A673 (cell line): ENCODE results near the gene CBX2. TPM values are rescaled to one million over a fixed set of nuclear protein-coding genes. Genes with fewer than 3 reads are reported as not detected.
A peak's percentile ranks its signal among the peaks of the same experiment; 100 is the strongest.

Experiments
- BruUV-seq: library from RNA; stranded (reverse); fragments of 400-500 nt; replicated peaks from 2 replicates; lab custom pipeline; 2021; lab: Mats Ljungman, UMichigan
- CTCF ChIA-PET: fragments of 300-600 bp; sonication (Branson Sonifier 250); formaldehyde crosslinking; loops from one replicate; lab custom pipeline; 2022; ENCODE audit warnings: antibody characterized with exemption; lab: Charles Lee
- POLR2A ChIA-PET: fragments of 300-600 bp; sonication (Branson Sonifier 250); formaldehyde crosslinking; loops from one replicate; lab custom pipeline; 2022; ENCODE audit warnings: antibody characterized with exemption; ENCODE audit not compliant: low non-redundant PET; lab: Charles Lee
- DNase-seq: peaks from one replicate; pipeline ENCODE4 v3.0.0-alpha.2; 2015; ENCODE audit warnings: low spot score
- H3K27ac ChIP-seq: fragments of 200-600 bp; sonication (generic); 2 replicates; pipeline ENCODE4 v1.5.1; 2016; ENCODE audit warnings: mixed run types, low read depth, mild to moderate bottlenecking, mixed read lengths, antibody characterized with exemption, low read length; ENCODE audit not compliant: poor library complexity, severe bottlenecking
- H3K27me3 ChIP-seq: fragments of 200-600 bp; sonication (generic); replicated peaks from 2 replicates; pipeline ENCODE4 v1.6.1; 2017; ENCODE audit warnings: mixed run types, low read depth, mild to moderate bottlenecking, mixed read lengths, antibody characterized with exemption, low read length; ENCODE audit not compliant: insufficient read depth, poor library complexity
- H3K36me3 ChIP-seq: fragments of 200-600 bp; sonication (generic); 2 replicates; pipeline ENCODE4 v1.6.1; 2016; ENCODE audit warnings: mixed run types, mild to moderate bottlenecking, mixed read lengths, antibody characterized with exemption, low read length; ENCODE audit not compliant: insufficient read depth, poor library complexity, severe bottlenecking
- H3K4me1 ChIP-seq: fragments of 200-600 bp; sonication (generic); 2 replicates; pipeline ENCODE4 v1.6.1; 2017; ENCODE audit warnings: mixed run types, mild to moderate bottlenecking, mixed read lengths, antibody characterized with exemption, low read length; ENCODE audit not compliant: insufficient read depth, poor library complexity, severe bottlenecking
- H3K4me3 ChIP-seq: fragments of 200-600 bp; sonication (generic); 2 replicates; pipeline ENCODE4 v1.5.1; 2016; ENCODE audit warnings: low read depth, mixed run types, mild to moderate bottlenecking, mixed read lengths, low read length; ENCODE audit not compliant: poor library complexity, severe bottlenecking
- H3K9me3 ChIP-seq: fragments of 200-600 bp; sonication (generic); 2 replicates; pipeline ENCODE4 v1.6.1; 2016; ENCODE audit warnings: mixed run types, low read depth, mild to moderate bottlenecking, mixed read lengths, antibody characterized with exemption, low read length; ENCODE audit not compliant: poor library complexity, severe bottlenecking
- CTCF ChIP-seq: fragments of 300-800, 200-600 bp; sonication (generic); conservative IDR thresholded peaks from 2 replicates; pipeline ENCODE4 v1.5.1; 2017; ENCODE audit warnings: low read depth, mild to moderate bottlenecking, antibody characterized with exemption, low read length, moderate library complexity, mixed read lengths
- EZH2 ChIP-seq: fragments of 200-600 bp; sonication (generic); IDR thresholded peaks from 2 replicates; pipeline ENCODE4 v1.6.1; 2017; ENCODE audit warnings: borderline replicate concordance, low read depth, mild to moderate bottlenecking, mixed read lengths, antibody characterized with exemption, low read length; ENCODE audit not compliant: poor library complexity, severe bottlenecking
- intact Hi-C: fragments of 100-400 bp; cut with micrococcal nuclease; formaldehyde crosslinking; loops from one replicate; pipeline ENCODE4 v1.10.0; 2022; ENCODE audit not compliant: unreplicated experiment
- total RNA-seq: library from RNA; stranded (reverse); gene quantifications from 2 replicates; pipeline ENCODE4 v1.2.3, GENCODE V29; 2021

CBX2 gene
- total RNA-seq, 1 experiment from 2014 or later: 59.5 TPM

DNA sequence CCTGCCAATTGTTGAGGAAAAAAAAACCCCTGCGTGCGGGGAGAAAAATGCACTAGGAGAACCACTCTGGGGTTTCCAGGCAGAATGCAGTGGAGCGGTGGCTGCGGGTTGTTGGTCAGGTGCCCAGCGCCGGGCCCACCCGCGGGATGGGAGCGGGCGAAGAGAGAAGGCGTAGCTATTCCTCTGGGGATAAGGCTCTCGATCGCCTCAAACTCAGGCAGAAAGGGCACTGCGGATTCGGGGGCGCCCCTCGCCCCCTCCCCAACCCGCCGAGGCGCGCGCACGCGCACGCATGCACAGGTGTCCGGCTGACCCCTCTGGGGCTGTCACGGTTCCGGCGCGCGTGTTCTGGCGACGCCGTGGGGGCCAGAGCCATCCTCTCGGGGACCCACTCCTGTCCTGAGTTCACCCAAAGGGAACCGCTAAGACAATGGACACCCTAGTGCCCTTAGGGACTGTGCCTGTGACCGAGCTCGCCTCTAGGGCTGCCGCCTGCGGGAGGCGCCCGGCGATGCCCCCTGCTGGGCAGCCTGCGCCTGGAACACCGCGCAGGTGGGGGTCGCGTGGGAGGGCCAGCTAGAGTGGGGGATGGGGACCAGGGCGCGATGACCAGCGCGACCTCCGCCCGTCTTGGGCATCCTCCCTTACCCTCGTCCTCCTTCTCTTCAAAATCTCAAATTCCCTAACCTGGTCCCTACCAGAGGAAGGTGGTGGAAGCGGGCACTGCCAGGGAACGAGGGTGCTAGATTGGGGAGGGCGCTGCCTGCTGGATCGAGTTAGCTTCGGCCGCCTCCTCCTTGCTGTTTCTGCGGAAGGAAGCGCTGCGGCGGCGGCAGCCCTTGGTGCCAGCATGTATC, 33.3 kb downstream of the CBX2 start:
- Histone ChIP-seq H3K27ac (peak overlapping the region; percentile 85), H3K36me3 (no peaks in the 10 kb centered on the region), H3K9me3 (no peaks in the 10 kb centered on the region), H3K4me3 (peak overlapping the region; percentile 46), H3K27me3 (no peaks in the 10 kb centered on the region), H3K4me1 (peaks cover 23% of the 10 kb centered on the region)
- DNase-seq: peak; percentile 83
- intact Hi-C loops: loop anchor here (2.0 kb wide), 1 partner anchor 16 kb away; no protein-coding TSS in a partner anchor
- ChIA-PET CTCF (interaction anchor here (0.5 to 2.0 kb wide), 7 partner anchors 11 to 159 kb away, joined by 3 to 5 read pairs (median 3); partner anchors contain the start of gene CBX8), POLR2A (interaction anchor here (0.6 to 1.5 kb wide), 3 partner anchors 18 to 24 kb away, joined by 4 to 9 read pairs (median 6); no protein-coding TSS in a partner anchor)
- no TSS peak for BruUV-seq
- TF ChIP-seq EZH2 (no peak), CTCF (peak; percentile 66)

DNA sequence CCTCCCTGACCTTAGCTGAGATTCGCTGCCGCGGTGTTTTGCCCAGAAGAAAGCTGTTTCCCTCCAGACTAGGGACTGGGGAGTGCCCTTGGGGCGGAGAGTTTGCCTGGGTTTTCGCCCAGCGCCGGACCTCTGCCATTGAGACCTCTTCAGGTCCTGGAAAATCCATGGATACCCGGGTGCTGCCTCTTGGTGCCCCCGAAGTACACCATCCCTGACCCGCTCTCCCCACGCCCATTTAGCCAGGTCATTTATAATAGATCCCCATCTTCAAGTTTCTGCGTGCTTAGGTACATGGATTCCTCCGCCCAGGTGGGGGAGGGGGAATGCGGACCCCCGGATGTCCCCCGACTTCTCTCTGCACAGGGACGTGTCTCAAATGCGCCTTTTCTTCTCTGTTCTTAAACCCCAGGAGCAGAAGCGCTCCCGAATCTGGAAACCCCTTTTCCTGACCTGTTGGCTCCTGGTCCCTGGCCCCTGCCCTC, 34.0 kb downstream of the CBX2 start:
- H3K27me3 ChIP-seq: no peaks in the 10 kb centered on the region
- TF ChIP-seq CTCF: no peak
- no peak for TF ChIP-seq EZH2
- ChIA-PET CTCF (interaction anchor here (0.6 to 2.0 kb wide), 5 partner anchors 15 to 159 kb away, joined by 3 to 5 read pairs (median 3); partner anchors contain the start of gene CBX8), POLR2A (interaction anchor here (1.5 kb wide), 1 partner anchor 23 kb away, joined by 6 read pairs; no protein-coding TSS in a partner anchor)
- BruUV-seq: no TSS peak
- no peaks in the 10 kb centered on the region for H3K36me3 ChIP-seq
- no peaks in the 10 kb centered on the region for H3K9me3 ChIP-seq
- no peak for DNase-seq
- H3K4me1 ChIP-seq: peaks cover 23% of the 10 kb centered on the region
- intact Hi-C loops: loop anchor here (2.0 kb wide), 1 partner anchor 15 kb away; no protein-coding TSS in a partner anchor
- peak overlapping the region; percentile 85 for H3K27ac ChIP-seq
- H3K4me3 ChIP-seq: peak overlapping the region; percentile 46

DNA sequence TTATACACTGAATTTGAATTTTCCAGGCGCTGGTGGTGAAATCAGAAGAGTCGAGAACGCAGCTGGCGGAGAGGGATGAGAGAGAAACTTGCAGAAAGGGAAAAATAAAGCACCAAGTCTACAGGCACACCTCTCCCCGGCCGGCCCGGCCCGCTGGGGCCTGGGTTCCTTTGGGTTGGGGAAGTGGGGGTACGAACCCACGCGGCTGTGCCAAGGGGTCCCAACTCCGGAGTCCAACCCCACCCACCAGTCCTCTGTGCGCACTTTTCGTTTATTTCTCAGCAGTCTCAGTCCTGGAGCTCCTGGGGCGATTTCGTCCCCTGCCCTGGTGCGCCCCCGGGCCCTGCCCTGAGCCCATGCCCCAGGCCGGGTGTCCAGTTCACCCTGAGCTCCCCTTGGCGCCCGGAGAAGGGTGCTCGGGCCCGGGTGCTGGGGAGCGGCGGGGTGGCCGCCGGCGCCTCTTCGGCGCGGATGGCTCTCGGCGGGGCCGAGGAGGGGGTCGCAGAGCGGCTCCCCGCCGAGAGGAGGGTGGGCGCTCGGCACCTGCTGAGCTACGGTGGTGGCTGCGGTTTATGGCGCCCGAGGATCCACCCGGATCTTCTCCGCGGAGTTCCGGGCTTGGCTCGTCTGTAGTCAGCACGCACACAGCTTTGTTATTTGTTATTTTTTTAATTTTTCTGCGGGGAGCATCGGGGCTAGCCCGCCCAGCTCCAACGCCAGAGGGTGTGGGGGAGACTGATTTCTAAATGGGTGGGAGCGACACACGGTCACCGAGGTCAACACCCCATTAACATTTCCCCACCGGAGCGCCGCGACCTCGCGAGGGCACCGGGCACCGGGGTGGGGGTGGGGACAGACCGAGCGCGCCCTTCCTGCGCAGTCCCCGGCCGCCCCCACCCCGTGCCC, 34.7 kb downstream of the CBX2 start:
- Histone ChIP-seq H3K4me1 (peaks cover 23% of the 10 kb centered on the region), H3K27ac (peak overlapping the region; percentile 85), H3K9me3 (no peaks in the 10 kb centered on the region), H3K4me3 (peak overlapping the region; percentile 46), H3K36me3 (no peaks in the 10 kb centered on the region), H3K27me3 (no peaks in the 10 kb centered on the region)
- ChIA-PET POLR2A (interaction anchor here (0.6 kb wide), 2 partner anchors 12 to 16 kb away, joined by 3 to 4 read pairs; partner anchors contain the start of gene CBX8), CTCF (interaction anchor here (0.6 kb wide), 1 partner anchor 20 kb away, joined by 3 read pairs; no protein-coding TSS in a partner anchor)
- DNase-seq: no peak
- BruUV-seq: no TSS peak
- intact Hi-C loops: no loop called here
- no peak for TF ChIP-seq EZH2
- TF ChIP-seq CTCF: no peak
